HG03469 (cell line): Measurements from ENCODE around the gene FBL.
"Not testable (repeated sequence)": the region's sequence is repeated elsewhere in the genome, so short reads cannot be mapped to it uniquely, and the experiment has no call there.

Experiments used
- ATAC-seq: cut with Tn5 transposase; IDR thresholded peaks from one replicate; pipeline ENCODE4 v1.9.1; 2021; ENCODE audit warnings: mild to moderate bottlenecking, moderate library complexity, moderate number of reproducible peaks; ENCODE audit not compliant: unreplicated experiment

Gene FBL

GRCh38 chr19:39877488-39877887 is 31.3 kb upstream of the FBL start:
- ATAC-seq: not testable (repeated sequence)

GRCh38 chr19:39876486-39876885 is 30.3 kb upstream of the FBL start:
- not testable (repeated sequence) for ATAC-seq

- not testable (repeated sequence) for ATAC-seq
These were observed 29.3 kb upstream of the FBL start for GRCh38 chr19:39875401-39875864.

GRCh38 chr19:39874404-39874803 is 28.2 kb upstream of the FBL start:
- no peak for ATAC-seq

GRCh38 chr19:39873385-39873784 is 27.2 kb upstream of the FBL start:
- ATAC-seq: no peak

- ATAC-seq: no peak
These were observed 26.0 kb upstream of the FBL start for GRCh38 chr19:39871886-39872866.

- no peak for ATAC-seq
These were observed 25.2 kb upstream of the FBL start for GRCh38 chr19:39871362-39871761.

- no peak for ATAC-seq
These were observed 24.2 kb upstream of the FBL start for GRCh38 chr19:39870171-39870971.

- no peak for ATAC-seq
These were observed 21.8 kb upstream of the FBL start for GRCh38 chr19:39867952-39868351.

GRCh38 chr19:39867133-39867532 is 21.0 kb upstream of the FBL start:
- no peak for ATAC-seq

- ATAC-seq: no peak
These were observed 19.8 kb upstream of the FBL start for GRCh38 chr19:39865953-39866352.

- no peak for ATAC-seq
These were observed 19.0 kb upstream of the FBL start for GRCh38 chr19:39865186-39865585.

GRCh38 chr19:39864118-39864517 is 17.9 kb upstream of the FBL start:
- ATAC-seq: no peak

GRCh38 chr19:39858541-39858940 is 12.4 kb upstream of the FBL start:
- no peak for ATAC-seq

- ATAC-seq: no peak
These were observed 6.7 kb upstream of the FBL start for GRCh38 chr19:39852882-39853281.

- ATAC-seq: no peak
These were observed 4.7 kb upstream of the FBL start for GRCh38 chr19:39850892-39851291.

- ATAC-seq: no peak
These were observed 2.2 kb upstream of the FBL start for GRCh38 chr19:39848392-39848791.

GRCh38 chr19:39847525-39847924 is 1.3 kb upstream of the FBL start:
- ATAC-seq: no peak

GRCh38 chr19:39846678-39847486 is 703 bp upstream of the FBL start:
- ATAC-seq: no peak

GRCh38 chr19:39845584-39845932 is 621 bp downstream of the FBL start:
- ATAC-seq: no peak

- no peak for ATAC-seq
These were observed 1.0 kb downstream of the FBL start for GRCh38 chr19:39845172-39845571.
